ENCODE results near the gene USP14.

USP14 gene

DNA sequence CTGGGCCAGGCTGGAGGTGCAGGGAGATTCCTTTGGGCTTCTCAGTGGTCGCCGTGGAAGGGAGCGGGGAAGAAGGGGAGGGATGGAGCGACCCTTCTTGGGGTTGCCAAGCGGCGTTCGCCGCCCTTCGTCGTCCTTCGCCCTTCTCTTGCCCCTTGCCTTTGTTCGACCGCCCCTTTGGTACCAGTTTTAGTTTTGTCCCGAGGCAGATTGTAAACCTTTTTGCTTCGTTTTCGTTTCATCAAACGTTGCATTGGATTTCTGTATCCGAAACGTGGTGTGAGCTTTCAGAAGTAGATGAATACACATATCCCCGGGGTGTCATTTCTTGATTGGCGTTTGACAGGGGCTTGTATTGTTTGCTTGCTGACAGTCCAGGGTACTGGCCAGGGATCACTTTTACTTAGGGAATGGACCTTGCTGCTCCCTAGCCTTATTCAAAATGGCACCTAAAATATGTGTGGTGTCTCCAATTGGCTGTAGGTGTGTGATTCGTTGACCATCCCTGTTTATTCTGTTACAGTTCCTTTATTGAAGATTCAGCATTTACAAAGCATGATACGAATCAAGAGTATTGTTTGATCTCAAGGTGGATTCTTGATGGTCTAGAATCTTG is 788 bp downstream of the USP14 start:
- in situ Hi-C loops (cut with MboI; ENCODE audit: low sequenced_read_pairs), result no loop called here

- in situ Hi-C loops (cut with MboI; ENCODE audit: low sequenced_read_pairs), result no loop called here
These were observed 1.6 kb downstream of the USP14 start for GRCh38 chr18:159933-160332.

DNA sequence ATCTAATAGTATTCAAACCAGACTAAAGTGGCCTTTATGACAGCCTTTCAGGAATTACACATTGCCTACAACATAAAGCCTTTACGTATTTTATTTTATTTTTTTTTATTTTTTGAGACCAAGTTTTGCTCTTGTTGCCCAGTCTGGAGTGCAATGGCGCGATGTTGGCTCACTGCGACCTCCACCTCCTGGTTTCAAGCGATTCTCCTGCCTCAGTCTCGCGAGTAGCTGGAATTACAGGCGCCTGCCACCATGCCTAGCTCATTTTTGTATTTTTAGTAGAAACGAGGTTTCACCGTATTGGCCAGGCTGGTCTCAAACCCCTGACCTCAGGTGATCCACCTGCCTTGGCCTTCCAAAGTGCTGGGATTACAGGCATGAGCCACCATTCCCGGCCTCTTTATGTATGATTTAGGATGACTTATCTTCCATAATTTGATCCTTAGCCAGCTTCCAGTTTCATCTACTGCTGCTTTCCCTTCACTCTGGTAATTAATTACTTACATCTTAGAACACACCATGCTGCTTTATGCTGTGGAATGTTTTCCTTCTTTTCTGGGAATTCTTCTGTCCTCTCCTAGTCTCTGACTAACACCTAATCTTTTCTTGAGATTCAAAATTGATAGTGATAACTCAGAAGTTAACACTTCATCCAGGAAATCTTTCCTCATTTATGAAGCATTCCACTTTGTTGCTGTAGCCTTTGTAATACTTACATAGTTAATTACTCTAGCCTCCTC is 2.6 kb downstream of the USP14 start:
- in situ Hi-C loops (cut with MboI; ENCODE audit: low sequenced_read_pairs), result no loop called here

DNA sequence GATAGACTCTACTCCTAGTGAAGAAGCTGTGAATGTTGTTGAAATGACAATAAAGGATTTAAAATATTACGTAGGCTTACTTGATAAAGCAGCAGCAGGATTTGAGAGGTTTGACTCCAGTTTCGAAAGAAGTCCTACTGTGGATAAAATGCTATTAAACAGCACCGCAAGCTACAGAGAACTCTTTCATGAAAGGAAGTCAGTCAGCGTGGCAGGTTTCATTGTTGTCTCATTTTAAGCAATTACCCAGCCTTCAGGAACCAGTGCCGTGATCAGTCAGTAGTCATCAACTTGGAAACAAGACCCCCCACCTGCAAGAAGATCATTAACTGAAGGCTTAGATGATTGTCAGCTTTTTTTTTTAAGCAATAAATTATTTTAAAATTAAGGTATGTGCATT is 14.0 kb downstream of the USP14 start:
- in situ Hi-C loops (cut with MboI; ENCODE audit: low sequenced_read_pairs), result no loop called here

- in situ Hi-C loops (cut with MboI; ENCODE audit: low sequenced_read_pairs), result no loop called here
These were observed 21.1 kb downstream of the USP14 start for GRCh38 chr18:179499-179898.

- in situ Hi-C loops (cut with MboI; ENCODE audit: low sequenced_read_pairs), result no loop called here
These were observed 23.4 kb downstream of the USP14 start for GRCh38 chr18:181711-182110.

- in situ Hi-C loops (cut with MboI; ENCODE audit: low sequenced_read_pairs), result no loop called here
These were observed 25.4 kb downstream of the USP14 start for GRCh38 chr18:183769-184168.

DNA sequence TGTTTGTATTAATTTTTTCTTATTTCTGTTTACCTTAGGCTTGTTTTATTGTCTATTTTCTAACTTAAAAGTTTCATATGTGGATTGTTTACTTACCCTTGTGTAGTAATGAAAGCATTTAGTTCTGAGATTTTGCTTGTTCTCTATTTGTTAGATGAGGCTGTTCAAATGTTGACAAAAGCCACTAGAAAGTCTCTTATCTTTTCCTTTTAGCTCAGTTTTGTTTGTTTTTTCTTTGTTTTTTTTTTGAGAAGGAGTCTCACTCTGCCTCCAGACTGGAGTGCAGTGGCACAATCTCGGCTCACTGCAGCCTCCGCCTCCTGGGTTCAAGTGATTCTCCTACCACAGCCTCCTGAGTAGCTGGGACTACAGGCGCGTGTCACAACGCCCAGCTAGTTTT is 30.9 kb downstream of the USP14 start:
- in situ Hi-C loops (cut with MboI; ENCODE audit: low sequenced_read_pairs), result no loop called here

GRCh38 chr18:191725-192124 is 33.4 kb downstream of the USP14 start:
- in situ Hi-C loops (cut with MboI; ENCODE audit: low sequenced_read_pairs), result no loop called here

- in situ Hi-C loops (cut with MboI; ENCODE audit: low sequenced_read_pairs), result no loop called here
These were observed 34.4 kb downstream of the USP14 start for GRCh38 chr18:192801-193200.

- in situ Hi-C loops (cut with MboI; ENCODE audit: low sequenced_read_pairs), result no loop called here
These were observed 37.3 kb downstream of the USP14 start for GRCh38 chr18:195651-196050.

GRCh38 chr18:199214-199613 is 40.9 kb downstream of the USP14 start:
- in situ Hi-C loops (cut with MboI; ENCODE audit: low sequenced_read_pairs), result no loop called here

DNA sequence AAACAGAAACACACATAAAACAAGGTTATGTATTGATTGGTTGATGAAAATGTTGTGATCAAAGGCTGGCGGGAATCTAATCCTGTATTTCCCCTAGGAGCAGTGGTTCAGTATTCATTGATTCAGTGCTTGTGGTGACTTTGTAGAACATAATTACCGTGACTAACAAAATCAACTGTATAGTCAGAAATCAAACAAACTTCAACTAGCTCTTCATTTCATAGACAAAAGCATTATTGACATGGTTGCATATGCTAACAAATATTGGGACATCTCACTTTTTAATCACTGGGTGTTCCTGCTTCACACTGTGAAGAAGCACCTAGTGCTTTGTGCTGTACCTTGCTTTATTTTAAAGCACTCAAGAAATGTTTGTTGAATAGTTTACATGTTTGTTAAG is 41.4 kb downstream of the USP14 start:
- in situ Hi-C loops (cut with MboI; ENCODE audit: low sequenced_read_pairs), result no loop called here

DNA sequence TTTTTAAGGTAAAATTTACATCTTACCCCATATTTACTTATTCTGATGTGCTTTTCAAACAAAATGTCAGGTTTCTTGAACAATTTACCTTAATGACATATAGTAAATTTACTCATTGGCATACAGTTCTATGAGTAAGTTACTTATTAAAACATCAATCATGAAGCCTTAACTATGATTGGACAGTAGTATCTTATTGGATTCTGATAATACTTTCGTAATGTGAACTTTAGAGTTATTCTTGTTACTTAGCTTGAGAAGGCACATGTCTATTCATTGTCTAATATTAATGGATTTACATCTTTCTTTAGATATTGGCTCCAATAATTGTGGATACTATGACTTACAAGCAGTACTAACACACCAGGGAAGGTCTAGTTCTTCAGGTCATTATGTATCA is 51.7 kb downstream of the USP14 start:
- in situ Hi-C loops (cut with MboI; ENCODE audit: low sequenced_read_pairs), result no loop called here

DNA sequence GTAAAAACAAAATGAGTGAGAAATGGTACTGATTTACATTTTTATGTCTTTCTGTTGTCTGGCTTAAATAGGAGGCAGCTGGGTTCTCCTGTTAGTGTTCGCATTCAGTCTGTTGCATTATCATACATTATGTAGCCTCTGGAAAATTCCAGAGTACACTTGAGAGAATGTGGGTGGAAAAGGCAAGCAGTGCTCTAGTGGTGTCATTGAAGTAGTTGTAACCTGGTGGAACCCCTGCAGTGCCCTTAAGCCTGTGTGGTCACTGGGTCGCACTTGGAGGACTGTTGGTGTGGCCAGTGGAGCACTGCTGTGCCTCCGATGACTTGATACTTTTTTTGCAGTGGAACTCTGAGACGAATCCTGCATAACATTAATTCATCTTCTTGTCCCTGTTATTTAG is 52.4 kb downstream of the USP14 start:
- in situ Hi-C loops (cut with MboI; ENCODE audit: low sequenced_read_pairs), result no loop called here

DNA sequence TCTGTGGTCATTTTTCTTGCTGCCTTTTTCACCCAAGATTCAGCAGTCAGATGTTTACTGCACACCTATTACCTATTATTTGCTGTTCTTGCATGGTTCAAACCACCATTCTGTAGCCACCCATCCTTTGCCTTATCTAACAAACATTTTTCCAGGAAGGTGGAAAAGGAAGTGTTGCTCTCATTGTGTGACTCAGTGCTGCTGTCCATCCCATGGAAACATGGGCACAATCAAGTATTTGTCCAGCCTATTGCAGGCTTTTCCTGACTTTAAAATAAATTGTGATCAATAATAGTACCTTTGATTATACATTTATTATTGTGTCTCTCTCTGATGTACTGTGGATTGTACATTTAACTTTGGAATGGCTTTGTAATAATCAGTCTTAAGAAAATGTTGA is 53.2 kb downstream of the USP14 start:
- in situ Hi-C loops (cut with MboI; ENCODE audit: low sequenced_read_pairs), result no loop called here

DNA sequence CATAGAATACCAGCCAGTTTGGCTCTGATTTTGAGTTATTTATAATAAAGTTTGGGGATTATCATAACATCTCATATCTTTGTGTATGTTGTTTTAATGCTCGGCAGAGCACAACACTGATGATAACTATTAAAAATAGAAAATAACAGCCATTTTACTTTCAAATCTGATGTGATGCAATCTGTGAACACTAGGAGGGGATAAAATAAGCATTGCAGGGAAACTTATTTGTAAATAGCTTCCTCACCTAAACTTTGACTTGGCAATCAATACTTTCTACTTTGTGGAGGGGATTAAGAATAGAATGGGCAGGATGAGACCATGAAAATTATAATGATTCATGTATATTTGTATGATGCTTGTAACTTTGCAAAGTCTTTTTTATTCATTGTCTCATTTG is 54.4 kb downstream of the USP14 start:
- in situ Hi-C loops (cut with MboI; ENCODE audit: low sequenced_read_pairs), result no loop called here

DNA sequence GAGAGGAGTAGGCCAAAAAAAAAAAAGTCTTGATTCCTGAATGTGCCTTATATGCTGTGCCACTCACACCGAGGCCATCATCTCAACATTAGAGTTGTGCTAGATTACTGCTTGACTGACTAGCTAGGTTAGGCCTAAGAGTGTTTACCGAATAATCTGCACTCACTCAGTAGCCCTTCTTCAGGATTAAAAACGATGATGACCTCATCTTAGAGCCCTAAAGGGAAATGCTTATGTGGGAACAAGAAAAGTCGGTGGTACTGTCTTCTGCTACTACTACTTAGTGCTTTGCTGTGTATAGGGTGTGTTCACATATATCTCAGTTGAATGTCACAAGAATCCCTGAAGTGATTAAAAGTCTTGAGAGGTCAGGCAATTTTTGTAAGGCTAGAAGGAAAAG is 55.1 kb downstream of the USP14 start:
- in situ Hi-C loops (cut with MboI; ENCODE audit: low sequenced_read_pairs), result no loop called here

DNA sequence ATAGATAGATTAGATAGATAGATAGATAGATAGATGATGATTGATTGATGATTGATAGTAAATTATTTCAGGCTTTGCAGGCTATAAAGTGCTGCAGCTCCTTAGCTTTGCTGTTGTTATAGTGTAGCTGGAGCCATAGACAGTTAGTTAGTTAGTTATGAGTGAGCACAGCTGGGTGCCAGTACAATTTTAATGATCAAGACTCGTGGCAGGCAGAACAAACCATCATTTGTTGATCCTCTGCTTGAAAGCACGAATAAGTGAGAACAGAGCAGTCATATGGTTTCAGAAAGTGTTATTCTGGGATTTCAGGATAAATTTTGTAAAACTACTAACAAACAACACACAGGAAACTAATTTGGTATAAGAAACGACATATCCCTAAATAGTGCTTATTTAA is 55.6 kb downstream of the USP14 start:
- in situ Hi-C loops (cut with MboI; ENCODE audit: low sequenced_read_pairs), result no loop called here

DNA sequence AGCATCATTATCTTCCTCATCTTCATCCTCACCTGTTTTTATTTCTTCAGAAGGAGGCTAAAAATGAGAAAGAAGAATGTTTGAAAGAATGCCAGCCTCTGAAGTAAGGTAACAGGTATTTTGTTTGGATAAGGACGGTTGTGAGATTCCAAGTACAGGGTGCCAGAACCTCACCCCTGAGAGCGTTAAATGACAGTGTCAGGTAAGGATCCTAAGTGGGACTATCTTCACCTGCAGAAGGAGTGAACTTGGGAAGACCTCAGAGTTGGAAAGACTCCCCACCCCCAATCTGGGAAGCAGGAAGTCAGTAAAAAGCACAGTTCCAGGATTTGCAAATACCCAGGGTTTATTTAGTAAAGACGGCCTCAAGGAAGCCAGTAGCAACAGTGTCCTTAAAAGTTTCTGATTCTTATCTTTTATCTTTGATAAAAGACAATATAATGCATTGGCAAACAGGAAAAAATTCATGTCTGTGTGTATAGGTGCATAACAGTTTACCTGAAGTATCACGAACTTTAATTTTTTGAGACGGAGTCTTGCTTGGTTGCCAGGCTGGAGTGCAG is 57.2 kb downstream of the USP14 start:
- in situ Hi-C loops (cut with MboI; ENCODE audit: low sequenced_read_pairs), result no loop called here

DNA sequence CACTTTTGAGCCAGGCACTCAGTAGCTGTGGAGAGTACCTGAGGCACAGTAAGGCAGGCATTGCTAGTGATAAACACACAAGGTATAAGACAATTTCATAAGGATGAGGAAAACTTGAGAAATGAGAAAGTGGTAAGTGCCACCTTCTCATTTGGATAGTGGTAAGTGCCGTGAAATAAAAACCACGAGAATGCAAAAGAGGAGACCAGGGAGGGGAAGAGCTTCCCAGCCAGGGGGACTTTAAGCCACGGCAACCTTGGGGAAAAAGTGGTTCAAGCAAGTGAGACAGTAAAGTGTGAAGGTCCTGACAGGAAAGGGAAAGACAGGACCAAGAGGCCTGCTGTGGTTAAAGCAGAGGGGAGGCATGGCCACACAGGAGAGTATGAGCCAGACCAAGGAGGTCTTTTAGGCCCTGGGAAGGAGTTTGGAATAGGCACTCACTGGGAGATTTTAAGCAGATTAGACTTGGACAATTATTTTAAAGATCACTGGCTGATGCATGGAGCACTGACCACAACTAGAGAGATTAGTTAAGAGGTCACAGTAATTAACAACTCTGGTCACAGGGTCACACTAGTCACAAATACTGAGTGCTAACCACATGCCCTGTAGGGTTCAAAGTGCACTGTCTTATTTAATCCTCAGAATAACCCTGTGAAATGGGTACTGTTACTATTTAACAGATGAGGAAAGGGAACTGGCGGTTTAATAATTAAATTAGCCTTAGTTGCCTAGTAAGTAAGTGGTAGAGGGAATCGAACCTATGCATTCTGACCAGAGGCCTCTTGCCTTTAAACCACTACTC is 59.4 kb downstream of the USP14 start:
- in situ Hi-C loops (cut with MboI; ENCODE audit: low sequenced_read_pairs), result no loop called here

GRCh38 chr18:220708-221107 is 62.4 kb downstream of the USP14 start:
- in situ Hi-C loops (cut with MboI; ENCODE audit: low sequenced_read_pairs), result no loop called here
